ENCODE results near the gene COG8.

DNA sequence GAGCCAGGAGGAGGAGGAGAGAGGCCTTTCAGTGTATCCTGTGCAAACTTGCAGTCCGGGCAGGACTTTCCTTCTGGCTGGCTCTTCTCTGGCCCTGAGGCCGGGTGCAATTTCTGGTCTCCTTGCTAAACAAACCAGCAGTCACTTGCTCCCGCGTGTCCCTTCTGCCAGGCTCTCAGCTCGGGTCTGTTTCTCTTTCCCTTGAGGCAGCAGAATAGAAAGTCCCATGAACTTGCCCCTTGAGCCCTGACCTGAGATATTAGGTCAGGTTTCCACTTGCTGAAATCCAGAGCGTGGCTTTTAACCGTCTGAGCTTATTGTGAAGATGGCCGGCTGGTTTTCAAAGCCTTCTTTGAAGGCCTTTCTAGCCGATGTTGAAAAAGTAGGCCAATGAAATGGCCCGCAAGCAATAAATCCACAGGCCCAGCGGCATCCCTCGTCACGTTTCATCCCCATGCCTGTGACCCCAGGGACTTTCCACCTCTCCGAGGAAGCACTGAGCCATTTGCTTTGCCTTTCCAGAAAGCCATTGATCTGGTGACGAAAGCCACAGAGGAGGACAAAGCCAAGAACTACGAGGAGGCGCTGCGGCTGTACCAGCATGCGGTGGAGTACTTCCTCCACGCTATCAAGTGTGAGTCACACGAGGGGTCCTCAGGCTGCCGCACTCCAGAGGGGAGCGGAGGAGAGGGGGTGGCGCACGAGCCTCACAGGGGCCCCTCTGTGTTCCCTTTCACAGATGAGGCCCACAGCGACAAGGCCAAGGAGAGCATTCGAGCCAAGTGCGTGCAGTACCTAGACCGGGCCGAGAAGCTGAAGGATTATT is 23.7 kb downstream of the COG8 start:
- TF ChIP-seq, protein P1, sequence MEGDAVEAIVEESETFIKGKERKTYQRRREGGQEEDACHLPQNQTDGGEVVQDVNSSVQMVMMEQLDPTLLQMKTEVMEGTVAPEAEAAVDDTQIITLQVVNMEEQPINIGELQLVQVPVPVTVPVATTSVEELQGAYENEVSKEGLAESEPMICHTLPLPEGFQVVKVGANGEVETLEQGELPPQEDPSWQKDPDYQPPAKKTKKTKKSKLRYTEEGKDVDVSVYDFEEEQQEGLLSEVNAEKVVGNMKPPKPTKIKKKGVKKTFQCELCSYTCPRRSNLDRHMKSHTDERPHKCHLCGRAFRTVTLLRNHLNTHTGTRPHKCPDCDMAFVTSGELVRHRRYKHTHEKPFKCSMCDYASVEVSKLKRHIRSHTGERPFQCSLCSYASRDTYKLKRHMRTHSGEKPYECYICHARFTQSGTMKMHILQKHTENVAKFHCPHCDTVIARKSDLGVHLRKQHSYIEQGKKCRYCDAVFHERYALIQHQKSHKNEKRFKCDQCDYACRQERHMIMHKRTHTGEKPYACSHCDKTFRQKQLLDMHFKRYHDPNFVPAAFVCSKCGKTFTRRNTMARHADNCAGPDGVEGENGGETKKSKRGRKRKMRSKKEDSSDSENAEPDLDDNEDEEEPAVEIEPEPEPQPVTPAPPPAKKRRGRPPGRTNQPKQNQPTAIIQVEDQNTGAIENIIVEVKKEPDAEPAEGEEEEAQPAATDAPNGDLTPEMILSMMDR (IDR thresholded peaks at IDR 0.05; ENCODE audit: poor library complexity): no peak
- TF ChIP-seq EZH2phosphoT487 (IDR thresholded peaks at IDR 0.05; ENCODE audit: low read depth, severe bottlenecking, unreplicated experiment) (no peak), EZH2 (IDR thresholded peaks at IDR 0.05; ENCODE audit: borderline replicate concordance) (no peak)
